ENCODE data around the gene P2RY6.
"Not testable (repeated sequence)": the region's sequence is repeated elsewhere in the genome, so short reads cannot be mapped to it uniquely, and the experiment has no call there.

Gene P2RY6, protein sequence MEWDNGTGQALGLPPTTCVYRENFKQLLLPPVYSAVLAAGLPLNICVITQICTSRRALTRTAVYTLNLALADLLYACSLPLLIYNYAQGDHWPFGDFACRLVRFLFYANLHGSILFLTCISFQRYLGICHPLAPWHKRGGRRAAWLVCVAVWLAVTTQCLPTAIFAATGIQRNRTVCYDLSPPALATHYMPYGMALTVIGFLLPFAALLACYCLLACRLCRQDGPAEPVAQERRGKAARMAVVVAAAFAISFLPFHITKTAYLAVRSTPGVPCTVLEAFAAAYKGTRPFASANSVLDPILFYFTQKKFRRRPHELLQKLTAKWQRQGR

GRCh38 chr11:73271936-73272679, at the start of gene P2RY6:
P2RY6 (plus strand) TSS chr11:73272338; CDS start chr11:73296519, 24,181 bp downstream.
- no peak for DNase-seq (ENCODE audit: low read depth, low spot score)

DNA sequence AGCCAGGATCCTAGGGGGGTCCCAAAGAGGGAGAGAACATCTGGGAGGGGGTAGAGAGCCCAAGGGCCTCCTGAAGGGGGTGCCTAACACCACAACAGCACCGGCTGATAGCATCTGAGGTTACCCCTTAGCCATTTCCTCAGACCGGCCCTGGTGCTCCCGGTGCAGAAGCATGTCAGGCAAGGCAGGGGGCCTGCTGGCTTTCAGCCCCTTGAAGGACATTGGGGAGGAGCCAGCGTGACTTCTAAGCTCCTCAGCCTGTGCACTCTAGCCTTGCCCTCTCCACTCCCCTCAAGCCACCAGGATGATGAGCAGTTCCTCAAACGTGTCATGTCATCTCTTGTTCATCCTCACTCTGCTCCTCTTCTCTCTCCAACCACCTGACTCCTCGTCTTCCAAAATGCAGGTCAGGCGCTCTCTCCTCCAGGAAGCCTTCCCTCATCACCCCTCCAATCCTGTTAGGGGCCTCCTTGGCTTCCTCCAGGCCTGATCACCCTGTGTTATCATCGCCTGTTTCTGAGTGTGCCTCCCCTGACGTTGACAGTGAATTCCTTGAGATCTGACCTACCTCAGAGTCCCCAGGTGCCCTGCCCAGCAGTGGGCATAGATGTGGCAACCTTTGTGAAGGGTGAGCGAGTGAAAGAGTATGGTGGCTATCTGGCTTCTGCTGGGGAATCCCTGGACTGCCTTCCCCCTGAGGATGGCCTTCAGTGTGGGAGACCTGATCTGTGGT, 48.0 kb upstream of the P2RY6 start:
- DNase-seq (ENCODE audit: low read depth, low spot score): no peak

- no peak for DNase-seq (ENCODE audit: low read depth, low spot score)
Observed at GRCh38 chr11:73225001-73225686, 47.0 kb upstream of the P2RY6 start.

GRCh38 chr11:73225851-73226250, 46.3 kb upstream of the P2RY6 start:
- no peak for DNase-seq (ENCODE audit: low read depth, low spot score)

DNA sequence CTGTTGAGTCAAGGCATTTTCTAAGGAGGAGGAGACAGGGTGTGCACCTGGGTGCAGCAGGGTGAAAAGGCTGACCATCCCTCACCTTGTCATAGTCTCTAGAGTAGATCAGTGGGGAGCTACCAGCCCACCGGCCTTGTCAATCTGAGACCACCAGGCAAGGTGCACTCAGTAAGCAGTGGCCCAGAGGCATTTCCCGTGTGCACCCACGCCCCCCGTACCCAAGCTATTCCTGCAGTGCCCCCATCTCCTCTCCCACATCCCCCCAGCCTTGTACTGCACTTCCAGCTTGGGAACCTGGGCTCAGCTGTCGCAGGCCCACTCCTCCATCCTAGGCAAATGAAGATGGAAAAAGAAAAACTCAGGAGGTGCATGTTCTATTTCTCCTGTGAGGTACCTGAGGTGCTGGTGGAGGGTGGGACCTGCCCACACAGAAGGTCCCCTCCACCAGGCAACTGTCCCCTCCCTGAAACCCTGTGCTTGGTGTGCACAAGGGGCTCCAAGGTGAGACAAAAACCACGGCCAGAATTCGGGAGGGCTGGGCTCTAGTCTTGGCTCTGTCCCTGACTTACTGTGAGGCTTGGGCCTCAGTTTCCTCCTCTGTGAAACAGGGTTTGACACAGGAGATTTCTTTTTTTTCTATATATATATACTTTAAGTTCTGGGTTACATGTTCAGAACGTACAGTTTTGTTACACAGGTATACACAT, 45.7 kb upstream of the P2RY6 start:
- no peak for DNase-seq (ENCODE audit: low read depth, low spot score)

DNA sequence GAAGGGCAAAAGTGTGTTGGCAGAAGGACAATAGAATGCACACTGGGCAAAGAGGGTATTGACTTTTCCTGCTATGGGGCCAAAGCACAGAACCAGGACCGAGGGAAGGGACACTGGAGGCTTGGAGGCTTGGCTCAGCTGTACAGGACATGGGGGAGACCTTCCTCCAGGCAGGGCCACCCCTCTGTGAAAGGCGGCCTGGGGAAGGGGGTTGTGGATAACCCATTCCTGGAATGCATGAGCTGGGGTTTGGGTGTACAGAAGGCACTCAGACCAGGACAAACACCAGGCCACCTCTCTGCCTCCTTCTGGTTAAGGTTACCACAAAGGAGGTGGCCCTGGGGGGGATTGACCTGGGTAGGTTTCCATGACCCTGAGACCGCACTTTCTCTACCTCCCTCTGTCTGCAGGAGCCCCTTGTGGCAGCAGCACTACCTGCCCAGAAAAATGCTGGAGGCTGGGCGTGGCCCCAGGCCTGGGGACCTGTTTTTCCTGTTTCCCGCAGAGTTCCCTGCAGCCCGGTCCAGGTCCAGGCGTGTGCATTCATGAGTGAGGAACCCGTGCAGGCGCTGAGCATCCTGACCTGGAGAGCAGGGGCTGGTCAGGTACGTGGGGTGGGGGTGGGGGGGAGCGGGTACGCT, 44.4 kb upstream of the P2RY6 start:
- DNase-seq (ENCODE audit: low read depth, low spot score): no peak

DNA sequence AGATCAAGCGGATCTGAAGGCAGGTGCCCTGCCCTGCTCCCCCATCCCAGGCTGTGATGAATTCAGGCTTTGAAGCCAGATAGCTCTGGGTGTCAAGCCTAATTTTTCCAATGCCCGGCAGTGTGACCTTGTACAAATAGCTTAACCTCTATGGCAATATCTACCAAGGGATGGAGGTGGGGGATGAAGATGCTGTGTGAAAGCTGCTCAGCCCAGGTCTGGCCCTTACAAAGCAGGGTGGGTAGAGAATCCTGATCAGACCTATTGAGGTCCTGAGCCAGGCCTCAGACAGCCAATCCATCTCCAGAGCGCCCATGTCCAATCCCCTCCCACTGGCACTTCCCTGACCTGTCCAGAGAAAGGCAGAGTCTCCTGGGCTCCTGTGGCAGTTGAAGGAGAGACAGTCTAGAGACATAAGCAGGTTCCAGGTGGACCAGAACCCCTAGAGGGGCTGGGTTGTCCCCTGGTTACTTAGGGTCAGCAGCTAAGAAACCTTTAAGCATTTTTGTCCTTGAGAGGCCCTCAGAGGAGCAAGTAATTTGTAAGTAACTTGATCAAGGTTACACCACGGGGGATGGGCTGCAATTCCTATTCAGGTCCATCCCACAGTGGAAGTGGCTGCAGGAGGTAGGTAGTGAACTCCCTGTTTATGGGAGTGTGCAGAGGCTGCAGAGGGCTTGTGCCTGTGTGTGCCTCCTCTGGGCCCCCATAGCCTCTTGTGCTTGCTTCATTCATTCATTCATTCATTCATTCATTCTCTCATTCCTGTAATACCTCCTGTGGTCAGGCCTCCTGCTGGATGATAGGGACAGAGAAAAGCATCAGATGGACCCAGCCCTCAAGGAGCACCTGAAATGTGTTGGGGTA, 43.6 kb upstream of the P2RY6 start:
- no peak for DNase-seq (ENCODE audit: low read depth, low spot score)

DNA sequence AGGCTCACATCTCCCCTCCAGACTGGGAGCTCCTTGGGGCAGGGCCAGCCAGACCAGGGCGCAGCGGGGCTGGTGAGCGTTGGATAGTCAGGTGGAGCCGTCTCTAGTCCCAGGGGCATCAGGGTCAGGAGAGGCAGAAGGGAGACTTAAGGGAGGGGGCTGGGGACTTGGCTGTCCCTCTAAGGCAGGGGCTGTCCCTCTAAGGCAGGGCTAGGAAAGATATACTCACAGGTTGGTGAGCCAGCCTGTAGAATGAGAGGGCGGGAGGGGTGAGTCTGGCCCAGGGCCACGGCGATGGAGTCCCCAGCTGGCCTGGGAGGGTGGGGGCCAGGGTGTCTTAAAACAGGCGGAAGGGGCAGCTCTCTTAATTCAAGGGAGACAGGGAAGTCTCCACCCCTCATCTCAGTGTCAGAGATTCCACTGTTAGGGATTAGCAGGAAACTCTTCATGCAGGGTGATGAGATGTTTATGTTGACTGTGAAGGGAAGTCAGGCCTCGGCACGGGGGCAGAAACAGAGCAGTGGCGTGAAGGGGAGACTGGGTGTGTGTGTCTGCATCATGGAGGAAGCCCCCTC, 42.7 kb upstream of the P2RY6 start:
- no peak for DNase-seq (ENCODE audit: low read depth, low spot score)

DNA sequence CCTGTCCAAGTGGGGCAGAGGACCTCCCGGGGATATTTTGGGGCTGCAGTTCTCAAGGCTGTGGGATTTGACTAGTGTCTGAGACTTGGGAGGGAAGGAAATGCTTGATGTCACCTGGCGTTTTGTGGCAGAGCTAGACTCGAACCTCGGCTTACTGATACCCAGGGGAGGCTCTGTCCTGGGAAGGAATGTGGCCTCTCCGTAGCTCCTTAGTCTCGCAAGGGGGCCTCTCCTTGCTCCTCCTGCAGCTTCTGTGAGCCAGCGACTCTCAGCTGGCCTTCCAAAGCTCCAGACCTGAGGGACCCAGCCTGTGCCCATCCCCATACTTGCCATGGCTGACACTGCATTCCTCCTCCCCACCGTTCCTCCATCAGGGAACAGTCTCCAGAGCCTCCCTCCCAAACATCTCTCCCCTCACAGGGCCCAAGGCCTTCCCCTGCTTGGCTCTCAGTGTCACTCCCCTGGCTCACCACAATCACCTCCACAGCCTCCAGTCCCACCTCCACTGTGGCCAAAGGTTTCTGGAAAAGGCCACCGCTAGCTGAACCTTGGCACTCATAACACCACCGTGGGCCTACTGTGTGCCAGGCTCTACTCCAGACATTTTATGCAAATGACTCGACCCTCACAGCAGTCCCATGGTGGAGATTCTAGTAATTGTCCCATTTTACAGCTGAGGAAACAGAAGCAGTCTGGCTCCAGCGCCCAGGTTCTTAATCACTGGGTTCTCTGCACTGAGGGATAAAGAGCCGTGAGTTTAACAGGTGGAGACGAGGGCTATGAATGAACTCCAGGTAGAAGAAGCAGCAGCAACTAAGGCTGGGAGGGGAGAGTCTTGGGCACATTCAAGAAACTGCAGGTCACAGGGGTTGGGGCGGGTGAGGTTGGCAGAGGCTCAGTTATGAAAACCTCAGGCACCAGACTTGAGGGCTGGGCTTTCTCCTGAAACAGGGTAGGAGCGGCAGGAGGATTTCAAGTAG, 42.0 kb upstream of the P2RY6 start:
- DNase-seq (ENCODE audit: low read depth, low spot score): no peak

- no peak for DNase-seq (ENCODE audit: low read depth, low spot score)
Observed at GRCh38 chr11:73230931-73231330, 41.2 kb upstream of the P2RY6 start.

DNA sequence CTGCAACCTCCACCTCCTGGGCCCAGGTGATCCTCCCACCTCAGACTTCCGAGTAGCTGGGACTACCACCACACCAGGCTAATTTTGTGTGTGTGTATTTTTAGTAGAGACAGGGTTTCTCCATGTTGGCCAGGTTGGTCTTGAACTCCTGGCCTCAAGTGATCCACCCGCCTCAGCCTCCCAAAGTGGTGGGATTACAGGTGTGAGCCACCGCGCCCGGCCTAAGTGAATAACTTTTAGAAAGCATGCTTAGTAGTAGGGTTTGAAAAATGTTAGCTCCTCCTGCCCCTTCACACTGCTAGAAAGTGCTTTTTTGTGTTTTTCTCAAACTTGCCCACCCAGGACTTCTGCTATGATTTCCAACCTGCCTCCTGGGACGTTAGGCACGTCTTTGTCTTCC, 39.7 kb upstream of the P2RY6 start:
- not testable (repeated sequence) for DNase-seq (ENCODE audit: low read depth, low spot score)

- no peak for DNase-seq (ENCODE audit: low read depth, low spot score)
Observed at GRCh38 chr11:73233211-73233610, 38.9 kb upstream of the P2RY6 start.

DNA sequence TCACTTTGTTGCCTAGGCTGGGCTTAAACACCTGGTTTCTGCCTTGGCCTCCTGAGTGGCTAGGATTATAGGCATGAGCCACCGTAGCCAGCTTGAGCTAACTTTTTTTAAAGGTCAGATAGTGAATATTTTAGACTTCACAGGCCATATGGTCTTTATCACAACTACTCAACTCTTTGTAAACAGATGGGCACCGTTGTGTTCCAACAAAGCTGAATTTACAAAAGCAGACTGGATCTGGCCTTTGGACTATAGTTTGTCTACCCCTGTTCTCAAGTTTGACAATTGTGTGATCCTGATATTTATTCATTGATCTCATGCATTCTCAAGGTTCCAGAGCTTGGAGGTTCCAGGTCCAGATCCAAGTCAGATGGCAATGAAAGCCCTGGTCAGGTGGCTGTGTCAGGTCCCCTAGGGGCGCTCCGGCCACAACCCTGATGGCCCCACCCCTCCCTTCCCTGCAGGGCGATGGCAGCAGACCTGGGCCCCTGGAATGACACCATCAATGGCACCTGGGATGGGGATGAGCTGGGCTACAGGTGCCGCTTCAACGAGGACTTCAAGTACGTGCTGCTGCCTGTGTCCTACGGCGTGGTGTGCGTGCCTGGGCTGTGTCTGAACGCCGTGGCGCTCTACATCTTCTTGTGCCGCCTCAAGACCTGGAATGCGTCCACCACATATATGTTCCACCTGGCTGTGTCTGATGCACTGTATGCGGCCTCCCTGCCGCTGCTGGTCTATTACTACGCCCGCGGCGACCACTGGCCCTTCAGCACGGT, 38.3 kb upstream of the P2RY6 start:
- DNase-seq (ENCODE audit: low read depth, low spot score): no peak

DNA sequence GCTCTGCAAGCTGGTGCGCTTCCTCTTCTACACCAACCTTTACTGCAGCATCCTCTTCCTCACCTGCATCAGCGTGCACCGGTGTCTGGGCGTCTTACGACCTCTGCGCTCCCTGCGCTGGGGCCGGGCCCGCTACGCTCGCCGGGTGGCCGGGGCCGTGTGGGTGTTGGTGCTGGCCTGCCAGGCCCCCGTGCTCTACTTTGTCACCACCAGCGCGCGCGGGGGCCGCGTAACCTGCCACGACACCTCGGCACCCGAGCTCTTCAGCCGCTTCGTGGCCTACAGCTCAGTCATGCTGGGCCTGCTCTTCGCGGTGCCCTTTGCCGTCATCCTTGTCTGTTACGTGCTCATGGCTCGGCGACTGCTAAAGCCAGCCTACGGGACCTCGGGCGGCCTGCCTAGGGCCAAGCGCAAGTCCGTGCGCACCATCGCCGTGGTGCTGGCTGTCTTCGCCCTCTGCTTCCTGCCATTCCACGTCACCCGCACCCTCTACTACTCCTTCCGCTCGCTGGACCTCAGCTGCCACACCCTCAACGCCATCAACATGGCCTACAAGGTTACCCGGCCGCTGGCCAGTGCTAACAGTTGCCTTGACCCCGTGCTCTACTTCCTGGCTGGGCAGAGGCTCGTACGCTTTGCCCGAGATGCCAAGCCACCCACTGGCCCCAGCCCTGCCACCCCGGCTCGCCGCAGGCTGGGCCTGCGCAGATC, 37.5 kb upstream of the P2RY6 start:
- DNase-seq (ENCODE audit: low read depth, low spot score): no peak

- DNase-seq (ENCODE audit: low read depth, low spot score): no peak
Observed at GRCh38 chr11:73235236-73235786, 36.8 kb upstream of the P2RY6 start.

- DNase-seq (ENCODE audit: low read depth, low spot score): no peak
Observed at GRCh38 chr11:73236205-73236765, 35.9 kb upstream of the P2RY6 start.

Measured in brain pericyte (primary cell).